Thymus (tissue), 11 donors: ENCODE measurements around the gene LRFN4. TPM values are rescaled to one million over a fixed set of nuclear protein-coding genes. Genes with fewer than 3 reads are reported as not detected.

Experiments used
- DNase-seq, 9 donors: peaks; one replicate each; pipeline ENCODE4 v3.0.0-alpha.2; 2013; ENCODE audit warnings: low spot score in 9 of 9, low read depth in 6 of 9, missing footprints in 1 of 9
- H3K27ac ChIP-seq, 2 donors: one replicate each; pipeline ENCODE4 v1.5.1; 2013; ENCODE audit warnings: control low read depth in 1 of 2, low read depth in 1 of 2, low read length in 1 of 2, mild to moderate bottlenecking in 1 of 2, moderate library complexity in 1 of 2
- H3K27me3 ChIP-seq, 2 donors: one replicate each; pipeline ENCODE4 v1.5.1; 2013; ENCODE audit warnings: low read length in 1 of 2; ENCODE audit not compliant: control insufficient read depth in 2 of 2, insufficient read depth in 1 of 2
- H3K36me3 ChIP-seq, 2 donors: one replicate each; pipeline ENCODE4 v1.5.1; 2013; ENCODE audit warnings: low read length in 1 of 2, mild to moderate bottlenecking in 1 of 2, moderate library complexity in 1 of 2; ENCODE audit not compliant: control insufficient read depth in 2 of 2, insufficient read depth in 2 of 2
- H3K4me1 ChIP-seq, 2 donors: one replicate each; pipeline ENCODE4 v1.5.1; 2013; ENCODE audit warnings: low read length in 2 of 2; ENCODE audit not compliant: control insufficient read depth in 2 of 2, insufficient read depth in 2 of 2
- H3K4me3 ChIP-seq, 2 donors: one replicate each; pipeline ENCODE4 v1.5.1; 2013; ENCODE audit warnings: low read length in 2 of 2, control low read depth in 1 of 2, mild to moderate bottlenecking in 1 of 2
- H3K9me3 ChIP-seq, 2 donors: one replicate each; pipeline ENCODE4 v1.5.1; 2013; ENCODE audit warnings: low read length in 1 of 2, mild to moderate bottlenecking in 1 of 2; ENCODE audit not compliant: control insufficient read depth in 2 of 2, insufficient read depth in 1 of 2
- WGBS: extraction: QIAGEN DNeasy Blood & Tissue Kit; methylation state at CpG from one replicate; pipeline ENCODE4 v1.1.7; 2013; 5-methylcytosine and 5-hydroxymethylcytosine counted together
- polyA plus RNA-seq: library from polyadenylated mRNA; stranded (reverse); fragments of 200-250 nt; gene quantifications from one replicate; pipeline ENCODE4 v1.2.3, GENCODE V29; 2013
- total RNA-seq: library from RNA; stranded (reverse); fragments of 120-200 nt; gene quantifications from one replicate; pipeline ENCODE4 v1.2.4, GENCODE V29; 2013
- donor health status: healthy.

LRFN4 gene
- total and polyA plus RNA-seq, 2 donors, result 10.7 to 20.1 TPM

GRCh38 chr11:66853242-66854229 lies 3.3 kb upstream of the LRFN4 start:
- no peak overlapping the region for H3K4me3 ChIP-seq
- H3K27me3 ChIP-seq, result no peaks in the 10 kb centered on the region
- peaks cover 10 to 21% of the 10 kb centered on the region in 2 donors for H3K4me1 ChIP-seq
- no peak overlapping the region for H3K27ac ChIP-seq
- no peak for DNase-seq
- no peaks in the 10 kb centered on the region for H3K9me3 ChIP-seq
- WGBS, result 97% methylated on average over 26 of the region's 26 CpGs
- H3K36me3 ChIP-seq, result peaks cover 5 to 12% of the 10 kb centered on the region in 2 donors

- no peaks in the 10 kb centered on the region for H3K27me3 ChIP-seq
- peaks cover 2 to 11% of the 10 kb centered on the region in 2 donors for H3K36me3 ChIP-seq
- peaks cover 10 to 21% of the 10 kb centered on the region in 2 donors for H3K4me1 ChIP-seq
- H3K27ac ChIP-seq, result no peak overlapping the region
- 96% methylated on average over 12 of the region's 12 CpGs for WGBS
- no peak overlapping the region for H3K4me3 ChIP-seq
- no peak for DNase-seq
- no peaks in the 10 kb centered on the region for H3K9me3 ChIP-seq
These were observed 2.6 kb upstream of the LRFN4 start for GRCh38 chr11:66854231-66854661.

GRCh38 chr11:66854729-66855211 lies 2.1 kb upstream of the LRFN4 start:
- WGBS, result 97% methylated on average over 15 of the region's 15 CpGs
- no peak overlapping the region for H3K4me3 ChIP-seq
- no peak overlapping the region for H3K27ac ChIP-seq
- H3K27me3 ChIP-seq, result no peaks in the 10 kb centered on the region
- DNase-seq, result no peak
- H3K4me1 ChIP-seq, result peaks cover 10 to 21% of the 10 kb centered on the region in 2 donors
- H3K9me3 ChIP-seq, result no peaks in the 10 kb centered on the region
- peaks cover 2 to 11% of the 10 kb centered on the region in 2 donors for H3K36me3 ChIP-seq

- Histone ChIP-seq H3K27me3 (no peaks in the 10 kb centered on the region), H3K9me3 (no peaks in the 10 kb centered on the region), H3K4me1 (peaks cover 10 to 21% of the 10 kb centered on the region in 2 donors), H3K27ac (peak overlapping the region; percentile 80 to 81), H3K4me3 (peak overlapping the region; percentile 63 to 70), H3K36me3 (peaks cover 2 to 13% of the 10 kb centered on the region in 2 donors)
- 4% methylated on average over 51 of the region's 51 CpGs for WGBS
- DNase-seq, result peak in 6 of 9 donors; percentile 45 to 76 (median 64)
These were observed 1.0 kb upstream of the LRFN4 start for GRCh38 chr11:66855574-66856495.

GRCh38 chr11:66857234-66857926 lies 516 bp downstream of the LRFN4 start:
- peak overlapping the region; percentile 22 to 70 for H3K4me3 ChIP-seq
- no peaks in the 10 kb centered on the region for H3K27me3 ChIP-seq
- 41% methylated on average over 47 of the region's 47 CpGs for whole genome bisulfite sequencing
- no peak for DNase-seq
- H3K9me3 ChIP-seq, result no peaks in the 10 kb centered on the region
- no peak overlapping the region for H3K27ac ChIP-seq
- H3K4me1 ChIP-seq, result peaks cover 10 to 11% of the 10 kb centered on the region in 2 donors
- peaks cover 2 to 13% of the 10 kb centered on the region in 2 donors for H3K36me3 ChIP-seq

- H3K4me1 ChIP-seq, result peaks cover 10% of the 10 kb centered on the region in 2 donors
- no peak for DNase-seq
These were observed 992 bp downstream of the LRFN4 start for GRCh38 chr11:66857927-66858185.

GRCh38 chr11:66858186-66858938 lies 1.5 kb downstream of the LRFN4 start:
- Histone ChIP-seq H3K36me3 (peaks cover 2 to 13% of the 10 kb centered on the region in 2 donors), H3K4me3 (no peak overlapping the region), H3K4me1 (peaks cover 10% of the 10 kb centered on the region in 2 donors), H3K9me3 (no peaks in the 10 kb centered on the region), H3K27ac (no peak overlapping the region), H3K27me3 (no peaks in the 10 kb centered on the region)
- no peak for DNase-seq
- 98% methylated on average over 62 of the region's 62 CpGs for WGBS

More at GRCh38 chr11:66857927-66858185, 992 bp downstream of the LRFN4 start:
- 98% methylated on average over 19 of the region's 19 CpGs for WGBS
- Histone ChIP-seq H3K9me3 (no peaks in the 10 kb centered on the region), H3K4me3 (no peak overlapping the region), H3K27ac (no peak overlapping the region), H3K27me3 (no peaks in the 10 kb centered on the region), H3K36me3 (peaks cover 2 to 13% of the 10 kb centered on the region in 2 donors)
